BE2C (cell line): ENCODE measurements around the gene CRYAB.

Experiments used
- DNase-seq: peaks from one replicate; pipeline ENCODE4 v3.0.0-alpha.2; 2020
- H3K27me3 ChIP-seq: fragments of 250-450 bp; sonication (Bioruptor Pico); 2 replicates; pipeline ENCODE4 v1.5.1; 2020; ENCODE audit warnings: mild to moderate bottlenecking
- H3K36me3 ChIP-seq: fragments of 250-450 bp; sonication (Bioruptor Pico); 2 replicates; pipeline ENCODE4 v1.5.1; 2020; ENCODE audit warnings: mild to moderate bottlenecking
- H3K4me1 ChIP-seq: fragments of 250-450 bp; sonication (Bioruptor Pico); 2 replicates; pipeline ENCODE4 v1.5.1; 2020
- H3K4me3 ChIP-seq: 2 replicates; pipeline ENCODE4 v1.5.1; 2011; ENCODE audit warnings: low read depth, low read length
- H3K9me3 ChIP-seq: fragments of 250-450 bp; sonication (Bioruptor Pico); 2 replicates; pipeline ENCODE4 v1.5.1; 2020
- TF ChIP-seq, protein P1 (sequence below): IDR thresholded peaks from 2 replicates; pipeline ENCODE4 v1.5.1; 2012; ENCODE audit warnings: mild to moderate bottlenecking, low read depth, low read length

The CRYAB gene

DNA sequence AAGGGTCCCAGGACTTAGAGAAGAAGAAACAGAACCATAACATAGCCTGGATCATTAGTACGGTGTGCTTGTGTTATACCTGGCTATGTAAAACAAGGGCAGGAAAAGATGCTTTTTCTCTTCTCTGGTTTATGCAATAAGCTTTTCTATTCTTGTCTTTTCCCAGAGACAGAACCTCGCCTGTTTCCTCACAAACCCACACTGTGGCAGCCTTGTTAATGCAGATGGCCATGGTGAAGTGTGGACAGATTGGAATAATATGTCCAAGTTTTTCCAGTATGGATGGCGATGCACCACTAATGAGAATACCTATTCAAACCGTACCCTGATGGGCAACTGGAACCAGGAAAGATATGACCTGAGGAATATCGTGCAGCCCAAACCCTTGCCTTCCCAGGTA lies 29.4 kb downstream of the CRYAB start:
- H3K36me3 ChIP-seq = no peaks in the 10 kb centered on the region
- no peak for DNase-seq
- no peaks in the 10 kb centered on the region for H3K9me3 ChIP-seq
- no peak overlapping the region for H3K4me3 ChIP-seq
- H3K27me3 ChIP-seq = no peaks in the 10 kb centered on the region
- TF ChIP-seq, protein P1, sequence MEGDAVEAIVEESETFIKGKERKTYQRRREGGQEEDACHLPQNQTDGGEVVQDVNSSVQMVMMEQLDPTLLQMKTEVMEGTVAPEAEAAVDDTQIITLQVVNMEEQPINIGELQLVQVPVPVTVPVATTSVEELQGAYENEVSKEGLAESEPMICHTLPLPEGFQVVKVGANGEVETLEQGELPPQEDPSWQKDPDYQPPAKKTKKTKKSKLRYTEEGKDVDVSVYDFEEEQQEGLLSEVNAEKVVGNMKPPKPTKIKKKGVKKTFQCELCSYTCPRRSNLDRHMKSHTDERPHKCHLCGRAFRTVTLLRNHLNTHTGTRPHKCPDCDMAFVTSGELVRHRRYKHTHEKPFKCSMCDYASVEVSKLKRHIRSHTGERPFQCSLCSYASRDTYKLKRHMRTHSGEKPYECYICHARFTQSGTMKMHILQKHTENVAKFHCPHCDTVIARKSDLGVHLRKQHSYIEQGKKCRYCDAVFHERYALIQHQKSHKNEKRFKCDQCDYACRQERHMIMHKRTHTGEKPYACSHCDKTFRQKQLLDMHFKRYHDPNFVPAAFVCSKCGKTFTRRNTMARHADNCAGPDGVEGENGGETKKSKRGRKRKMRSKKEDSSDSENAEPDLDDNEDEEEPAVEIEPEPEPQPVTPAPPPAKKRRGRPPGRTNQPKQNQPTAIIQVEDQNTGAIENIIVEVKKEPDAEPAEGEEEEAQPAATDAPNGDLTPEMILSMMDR = no peak
- no peaks in the 10 kb centered on the region for H3K4me1 ChIP-seq

DNA sequence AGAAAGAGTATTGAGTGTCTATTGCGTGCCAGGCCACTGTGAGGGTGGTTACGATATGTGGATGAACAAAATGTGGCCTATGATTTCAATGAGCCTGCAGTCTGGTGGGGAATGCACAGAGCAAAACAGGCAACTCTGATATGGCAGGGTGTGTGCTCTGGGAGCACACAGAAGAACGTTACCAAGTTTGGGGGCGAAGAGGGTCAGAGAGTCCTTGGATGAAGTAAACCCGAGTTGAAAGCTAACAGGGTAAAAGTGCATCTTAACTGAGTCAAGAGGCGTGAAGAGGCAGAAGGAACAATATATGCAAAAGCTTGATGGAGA lies 32.0 kb downstream of the CRYAB start:
- H3K4me1 ChIP-seq = peaks cover 10% of the 10 kb centered on the region; the same call in 1 of the 2 replicates
- H3K27me3 ChIP-seq = no peaks in the 10 kb centered on the region
- H3K9me3 ChIP-seq = no peaks in the 10 kb centered on the region
- TF ChIP-seq, protein P1 = no peak
- H3K36me3 ChIP-seq = no peaks in the 10 kb centered on the region
- H3K4me3 ChIP-seq = peak overlapping the region; percentile 90
- DNase-seq = no peak

DNA sequence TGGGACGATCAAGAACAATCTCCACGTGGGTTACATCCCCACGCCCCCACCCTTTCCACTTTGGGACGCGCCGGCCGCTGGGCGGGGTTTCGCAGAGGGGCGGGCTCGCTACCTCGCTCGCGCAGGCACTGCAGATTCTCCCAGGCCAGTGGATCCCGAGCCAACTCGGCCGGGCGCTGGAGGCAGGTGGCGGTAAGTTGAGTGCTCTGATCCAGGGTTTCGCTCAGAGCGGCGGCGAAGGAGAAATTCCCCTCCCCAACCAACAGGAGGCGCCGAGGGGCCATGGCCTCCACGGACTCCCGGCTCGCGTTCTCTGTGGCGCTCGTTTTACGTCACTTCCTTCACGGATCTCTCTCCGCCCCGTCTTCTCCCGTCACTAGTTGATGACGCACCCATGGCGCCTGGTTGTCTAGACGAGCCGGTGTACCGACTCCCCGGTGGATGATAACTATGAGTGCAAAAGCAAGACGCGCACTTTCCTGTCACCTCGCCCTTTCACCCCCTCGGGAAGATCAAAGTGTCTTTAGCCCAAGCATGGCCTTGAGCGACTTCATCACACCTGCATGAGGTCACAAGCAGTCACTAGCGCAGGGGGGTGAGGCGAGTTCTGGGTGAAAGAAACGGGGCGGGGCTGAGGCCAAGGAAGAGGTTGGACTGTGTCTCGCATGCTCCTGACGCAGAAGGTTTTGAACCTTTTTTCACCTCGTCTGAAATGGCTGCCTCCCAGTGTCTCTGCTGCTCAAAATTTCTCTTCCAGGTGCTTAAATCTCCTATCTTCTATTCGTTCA lies 32.5 kb downstream of the CRYAB start, which contains the start of the genes CFAP68 and FDXACB1:
CFAP68 (plus strand) TSS at position 693 of the 788 bp plus-strand sequence; CDS start at position 713, 20 bp downstream.
FDXACB1 (minus strand) TSS at position 317 of the 788 bp plus-strand sequence; CDS start at position 284, 33 bp downstream.
- no peaks in the 10 kb centered on the region for H3K27me3 ChIP-seq
- H3K36me3 ChIP-seq = no peaks in the 10 kb centered on the region
- DNase-seq = peak; percentile 97
- TF ChIP-seq, protein P1 = peak; percentile 84
- H3K4me1 ChIP-seq = peaks cover 10% of the 10 kb centered on the region; the same call in 1 of the 2 replicates
- no peaks in the 10 kb centered on the region for H3K9me3 ChIP-seq
- H3K4me3 ChIP-seq = peak within 1 kb of the TSS; percentile 90

DNA sequence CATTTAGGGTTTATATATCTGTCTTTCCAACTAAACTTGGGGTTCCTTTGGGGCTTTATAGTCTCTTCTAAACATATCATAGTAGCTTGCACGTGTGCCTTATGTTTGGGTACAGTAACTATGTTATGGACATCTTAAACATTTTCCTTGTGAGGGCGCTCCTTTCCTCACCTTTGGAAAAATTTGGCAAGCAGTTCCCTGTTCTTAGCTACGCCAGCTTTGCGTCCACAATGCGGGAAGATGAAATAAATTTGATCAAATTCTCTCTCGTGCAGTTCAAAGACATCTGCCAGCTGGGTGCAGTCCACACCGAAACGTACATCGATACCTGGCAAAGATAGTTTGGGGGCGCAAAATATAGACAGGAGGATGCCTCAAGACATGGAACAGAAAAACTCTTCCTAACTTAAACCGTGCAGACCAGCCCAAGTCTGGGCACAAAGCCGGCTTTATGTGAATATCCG lies 33.2 kb downstream of the CRYAB start:
- H3K4me3 ChIP-seq = peak overlapping the region; percentile 90
- H3K4me1 ChIP-seq = peaks cover 10% of the 10 kb centered on the region; the same call in 1 of the 2 replicates
- DNase-seq = no peak
- H3K27me3 ChIP-seq = no peaks in the 10 kb centered on the region
- no peaks in the 10 kb centered on the region for H3K9me3 ChIP-seq
- H3K36me3 ChIP-seq = no peaks in the 10 kb centered on the region
- TF ChIP-seq, protein P1 = no peak

DNA sequence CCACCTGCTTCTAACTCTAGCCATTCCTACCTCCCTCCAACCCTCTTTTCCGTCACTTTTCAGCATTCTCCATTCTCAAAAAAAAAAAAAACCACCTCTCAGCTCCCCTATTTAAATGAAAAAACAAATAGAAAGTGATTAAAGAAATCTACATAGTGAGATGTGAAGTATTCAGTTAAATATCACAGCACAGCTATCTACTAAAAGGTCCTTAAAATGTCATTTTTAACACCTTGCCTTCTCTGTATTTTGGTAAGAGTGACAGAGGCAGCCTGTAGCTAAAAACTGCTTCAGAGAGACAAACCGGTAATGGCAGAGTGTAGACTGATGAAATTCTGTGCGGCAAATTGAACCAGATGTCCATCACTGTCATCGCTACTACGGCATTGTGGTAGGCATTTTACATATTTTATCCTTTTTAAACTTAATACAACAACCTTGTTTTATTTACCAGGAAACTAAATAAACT lies 39.8 kb downstream of the CRYAB start:
- Histone ChIP-seq H3K4me1 (peaks cover 6% of the 10 kb centered on the region; the same call in 1 of the 2 replicates), H3K36me3 (peaks cover 10% of the 10 kb centered on the region), H3K9me3 (no peaks in the 10 kb centered on the region), H3K27me3 (no peaks in the 10 kb centered on the region), H3K4me3 (peak overlapping the region; percentile 82)
- TF ChIP-seq, protein P1 = no peak
- no peak for DNase-seq
